HEK293 (cell line): ENCODE results near the gene ZMYND10.
A peak's percentile ranks its signal among the peaks of the same experiment; 100 is the strongest.

Experiments used
- BCL11A ChIP-seq: fragments of 450-650 bp; formaldehyde crosslinking; IDR thresholded peaks from 2 replicates; pipeline ENCODE4 v1.5.1; 2016; ENCODE audit warnings: low read depth, missing biosample characterization, missing genetic modification characterization
- BCL11B ChIP-seq: fragments of 450-650 bp; formaldehyde crosslinking; IDR thresholded peaks from 2 replicates; pipeline ENCODE4 v1.5.1; 2016; ENCODE audit warnings: low read depth, missing biosample characterization, missing genetic modification characterization
- ELK4 ChIP-seq: IDR thresholded peaks from 2 replicates; pipeline ENCODE4 v1.6.1; 2011; ENCODE audit warnings: mild to moderate bottlenecking, low read depth, low read length, borderline replicate concordance
- GFI1B ChIP-seq: fragments of 450-650 bp; formaldehyde crosslinking; IDR thresholded peaks from 2 replicates; pipeline ENCODE4 v1.5.1; 2016; ENCODE audit warnings: missing biosample characterization, missing genetic modification characterization
- KLF1 ChIP-seq: fragments of 450-650 bp; formaldehyde crosslinking; IDR thresholded peaks from 2 replicates; pipeline ENCODE4 v1.5.1; 2016; ENCODE audit warnings: missing biosample characterization, missing genetic modification characterization
- KLF8 ChIP-seq: fragments of 450-650 bp; formaldehyde crosslinking; IDR thresholded peaks from 2 replicates; pipeline ENCODE4 v1.5.1; 2016; ENCODE audit warnings: missing biosample characterization, missing genetic modification characterization
- PRDM10 ChIP-seq: fragments of 450-650 bp; formaldehyde crosslinking; IDR thresholded peaks from 2 replicates; pipeline ENCODE4 v1.5.1; 2016; ENCODE audit warnings: missing biosample characterization, missing genetic modification characterization
- RBAK ChIP-seq: fragments of 450-650 bp; formaldehyde crosslinking; IDR thresholded peaks from 2 replicates; pipeline ENCODE4 v1.5.1; 2016; ENCODE audit warnings: missing biosample characterization, missing genetic modification characterization
- SCRT1 ChIP-seq: fragments of 450-650 bp; formaldehyde crosslinking; IDR thresholded peaks from 2 replicates; pipeline ENCODE4 v1.5.1; 2016; ENCODE audit warnings: missing biosample characterization, missing genetic modification characterization, borderline replicate concordance
- TCF7L2 ChIP-seq: IDR thresholded peaks from 2 replicates; pipeline ENCODE4 v1.6.1; 2011; ENCODE audit warnings: low read depth, mild to moderate bottlenecking, inconsistent platforms, low read length, moderate library complexity, borderline replicate concordance
- ZFHX2 ChIP-seq: fragments of 450-650 bp; formaldehyde crosslinking; conservative IDR thresholded peaks from 2 replicates; pipeline ENCODE4 v1.5.1; 2016; ENCODE audit warnings: missing biosample characterization, missing genetic modification characterization
- ZNF518A ChIP-seq: fragments of 450-650 bp; formaldehyde crosslinking; conservative IDR thresholded peaks from 2 replicates; pipeline ENCODE4 v1.5.1; 2016; ENCODE audit warnings: low read depth, missing biosample characterization, missing genetic modification characterization
- ZNF548 ChIP-seq: fragments of 450-650 bp; formaldehyde crosslinking; IDR thresholded peaks from 2 replicates; pipeline ENCODE4 v1.5.1; 2016; ENCODE audit warnings: missing biosample characterization, missing genetic modification characterization
- ZNF560 ChIP-seq: fragments of 450-650 bp; formaldehyde crosslinking; IDR thresholded peaks from 2 replicates; pipeline ENCODE4 v1.5.1; 2017; ENCODE audit warnings: missing biosample characterization, missing genetic modification characterization, borderline replicate concordance
- ZNF639 ChIP-seq: fragments of 450-650 bp; formaldehyde crosslinking; IDR thresholded peaks from 2 replicates; pipeline ENCODE4 v1.5.1; 2016; ENCODE audit warnings: missing biosample characterization, missing genetic modification characterization
- ZNF664 ChIP-seq: fragments of 450-650 bp; formaldehyde crosslinking; IDR thresholded peaks from 2 replicates; pipeline ENCODE4 v1.5.1; 2016; ENCODE audit warnings: missing biosample characterization, missing genetic modification characterization
- ZNF777 ChIP-seq: fragments of 450-650 bp; formaldehyde crosslinking; IDR thresholded peaks from 2 replicates; pipeline ENCODE4 v1.5.1; 2017; ENCODE audit warnings: missing biosample characterization, missing genetic modification characterization, borderline replicate concordance
- ZSCAN30 ChIP-seq: fragments of 450-650 bp; IDR thresholded peaks from 2 replicates; pipeline ENCODE4 v1.5.1; 2018; ENCODE audit warnings: missing biosample characterization, mild to moderate bottlenecking, missing genetic modification characterization, moderate library complexity

Gene ZMYND10

GRCh38 chr3:50337175-50337861, 8.2 kb downstream of the ZMYND10 start (continued):
- TF ChIP-seq ZNF548 (tag by site-specific recombination) (no peak), KLF1 (tag by site-specific recombination) (peak; percentile 84), ZNF664 (tag by site-specific recombination) (no peak), ZNF777 (no peak), SCRT1 (no peak), ZFHX2 (tag by site-specific recombination) (peak; percentile 91), BCL11A (tag by site-specific recombination) (no peak), ZNF560 (tag by site-specific recombination) (no peak), ZNF518A (tag by site-specific recombination) (no peak), ZSCAN30 (tag by site-specific recombination) (0 out of 2 replicates have a peak, but pooled peaks have one; percentile 43), PRDM10 (peak; percentile 19; the same call in 1 of the 2 replicates), RBAK (tag by site-specific recombination) (no peak), BCL11B (tag by site-specific recombination) (0 out of 2 replicates have a peak, but pooled peaks have one; percentile 60), ELK4 (no peak), TCF7L2 (no peak), GFI1B (tag by site-specific recombination) (no peak), ZNF639 (0 out of 2 replicates have a peak, but pooled peaks have one; percentile 7), KLF8 (peak; percentile 58; the same call in 1 of the 2 replicates)
